Keratinocyte (primary cell): ENCODE data around the gene MGMT. TPM values are rescaled to one million over a fixed set of nuclear protein-coding genes. Genes with fewer than 3 reads are reported as not detected.

Source experiments
- DNase-seq: peaks from one replicate; pipeline ENCODE4 v3.0.0-alpha.2; 2011; ENCODE audit warnings: low read depth, missing footprints, low spot score
- FAIRE-seq: peaks from 2 replicates; lab custom pipeline; 2011; peaks lifted over from hg19 to GRCh38; lab: Jason Lieb, UNC
- H2AFZ ChIP-seq: 2 replicates; pipeline ENCODE4 v1.6.0; 2012; ENCODE audit warnings: low read length, control low read depth, inconsistent platforms; ENCODE audit not compliant: control insufficient read depth
- H3K27ac ChIP-seq: 2 replicates; pipeline ENCODE4 v1.5.1; 2011; ENCODE audit warnings: low read length; ENCODE audit not compliant: control insufficient read depth, insufficient read depth
- H3K27me3 ChIP-seq: 3 replicates; pipeline ENCODE4 v1.6.0; 2011; ENCODE audit warnings: low read length; ENCODE audit not compliant: control insufficient read depth, insufficient read depth; ENCODE audit errors: extremely low read depth
- H3K36me3 ChIP-seq, 2 experiments: 2 replicates in 1 of 2; 3 replicates in 1 of 2; pipeline ENCODE4 v1.5.1; 2011; ENCODE audit warnings: low read length in 2 of 2, mild to moderate bottlenecking in 1 of 2; ENCODE audit not compliant: control insufficient read depth in 2 of 2, insufficient read depth in 2 of 2; ENCODE audit errors: extremely low read depth in 1 of 2
- H3K4me1 ChIP-seq: 3 replicates; pipeline ENCODE4 v1.5.1; 2011; ENCODE audit warnings: low read length; ENCODE audit not compliant: control insufficient read depth, insufficient read depth; ENCODE audit errors: extremely low read depth
- H3K4me2 ChIP-seq: 3 replicates; pipeline ENCODE4 v1.6.0; 2011; ENCODE audit warnings: low read depth, low read length; ENCODE audit not compliant: control insufficient read depth, insufficient read depth; ENCODE audit errors: extremely low read depth
- H3K4me3 ChIP-seq, 3 experiments: fragments of 200-600 bp in 1 of 3; sonication (generic) in 1 of 3; 2 replicates in 2 of 3; 3 replicates in 1 of 3; pipeline ENCODE4 v1.5.1; 2011 to 2016; ENCODE audit warnings: low read length in 3 of 3, mild to moderate bottlenecking in 3 of 3, control low read depth in 2 of 3, inconsistent platforms in 1 of 3, low read depth in 1 of 3, mixed read lengths in 1 of 3, mixed run types in 1 of 3, moderate library complexity in 1 of 3; ENCODE audit not compliant: control insufficient read depth in 2 of 3, insufficient read depth in 2 of 3; ENCODE audit errors: extremely low read depth in 1 of 3
- H3K79me2 ChIP-seq: 2 replicates; pipeline ENCODE4 v1.6.0; 2012; ENCODE audit warnings: low read length; ENCODE audit not compliant: control insufficient read depth, insufficient read depth
- H3K9ac ChIP-seq: 3 replicates; pipeline ENCODE4 v1.6.0; 2011; ENCODE audit warnings: low read length; ENCODE audit not compliant: control insufficient read depth, insufficient read depth; ENCODE audit errors: extremely low read depth
- H3K9me1 ChIP-seq: 3 replicates; pipeline ENCODE4 v1.6.0; 2011; ENCODE audit warnings: low read length; ENCODE audit not compliant: control insufficient read depth, insufficient read depth; ENCODE audit errors: extremely low read depth
- H3K9me3 ChIP-seq: 2 replicates; pipeline ENCODE4 v1.5.1; 2012; ENCODE audit warnings: low read depth, low read length; ENCODE audit not compliant: control insufficient read depth
- H4K20me1 ChIP-seq: 3 replicates; pipeline ENCODE4 v1.6.0; 2011; ENCODE audit warnings: low read length; ENCODE audit not compliant: control insufficient read depth, insufficient read depth; ENCODE audit errors: extremely low read depth
- EZH2 ChIP-seq: IDR thresholded peaks from one replicate; pipeline ENCODE4 v1.6.1; 2012; ENCODE audit warnings: inconsistent platforms, mild to moderate bottlenecking, low read length, moderate library complexity
- dilution Hi-C: fragments of 300-500 bp; cut with MboI; formaldehyde crosslinking; loops from one replicate; pipeline ENCODE4 v1.7.0; 2020; ENCODE audit warnings: low sequenced_read_pairs; ENCODE audit not compliant: extremely low pct_ligation_motif_present
- polyA plus RNA-seq, 5 experiments: library from polyadenylated mRNA; depleted of rRNA in 3 of 5; stranded (reverse) in 3 of 5; stranded (forward) in 1 of 5; unstranded in 1 of 5; fragments of >200 nt; gene quantifications; 1 replicate in 1 of 5; 2 replicates in 3 of 5; 3 replicates in 1 of 5; pipeline versions ENCODE4 v1.2.1 to v1.2.3, GENCODE V29; 2011 to 2012; ENCODE audit warnings: missing spikeins in 2 of 5, low read depth in 1 of 5, low replicate concordance in 1 of 5
- TF ChIP-seq, protein P1 (sequence below), 3 experiments: IDR thresholded peaks in 1 of 3; conservative IDR thresholded peaks in 1 of 3; optimal IDR thresholded peaks in 1 of 3; 2 replicates in 2 of 3; 3 replicates in 1 of 3; pipeline versions ENCODE3 to v1.5.1; 2011; ENCODE audit warnings: low read length in 3 of 3, mild to moderate bottlenecking in 3 of 3, moderate library complexity in 2 of 3, control low read depth in 1 of 3, inconsistent platforms in 1 of 3; ENCODE audit not compliant: insufficient read depth in 2 of 3; ENCODE audit errors: extremely low read depth in 1 of 3

MGMT gene
- polyA plus RNA-seq, 1 donor (not counting 4 experiments of a cell fraction or from before 2014, with no cell fraction given): 15.2 TPM

GRCh38 chr10:129531969-129532660 is 65.1 kb downstream of the MGMT start:
- no peaks in the 10 kb centered on the region for H3K9me1 ChIP-seq
- no peak overlapping the region for H3K9ac ChIP-seq
- no peak overlapping the region for H3K4me3 ChIP-seq
- H3K79me2 ChIP-seq: peaks cover 2% of the 10 kb centered on the region
- dilution Hi-C loops: no loop called here
- no peak overlapping the region for H2AFZ ChIP-seq
- no peaks in the 10 kb centered on the region for H3K27me3 ChIP-seq
- DNase-seq: no peak
- TF ChIP-seq EZH2: no peak
- TF ChIP-seq, protein P1, sequence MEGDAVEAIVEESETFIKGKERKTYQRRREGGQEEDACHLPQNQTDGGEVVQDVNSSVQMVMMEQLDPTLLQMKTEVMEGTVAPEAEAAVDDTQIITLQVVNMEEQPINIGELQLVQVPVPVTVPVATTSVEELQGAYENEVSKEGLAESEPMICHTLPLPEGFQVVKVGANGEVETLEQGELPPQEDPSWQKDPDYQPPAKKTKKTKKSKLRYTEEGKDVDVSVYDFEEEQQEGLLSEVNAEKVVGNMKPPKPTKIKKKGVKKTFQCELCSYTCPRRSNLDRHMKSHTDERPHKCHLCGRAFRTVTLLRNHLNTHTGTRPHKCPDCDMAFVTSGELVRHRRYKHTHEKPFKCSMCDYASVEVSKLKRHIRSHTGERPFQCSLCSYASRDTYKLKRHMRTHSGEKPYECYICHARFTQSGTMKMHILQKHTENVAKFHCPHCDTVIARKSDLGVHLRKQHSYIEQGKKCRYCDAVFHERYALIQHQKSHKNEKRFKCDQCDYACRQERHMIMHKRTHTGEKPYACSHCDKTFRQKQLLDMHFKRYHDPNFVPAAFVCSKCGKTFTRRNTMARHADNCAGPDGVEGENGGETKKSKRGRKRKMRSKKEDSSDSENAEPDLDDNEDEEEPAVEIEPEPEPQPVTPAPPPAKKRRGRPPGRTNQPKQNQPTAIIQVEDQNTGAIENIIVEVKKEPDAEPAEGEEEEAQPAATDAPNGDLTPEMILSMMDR (optimal IDR thresholded peaks at IDR 0.05 in 1 of 3, IDR thresholded peaks at IDR 0.05 in 1 of 3, conservative IDR thresholded peaks at IDR 0.05 in 1 of 3; ENCODE audit: extremely low read depth in 1 of 3, insufficient read depth in 2 of 3, low read length in 3 of 3): no peak
- no peaks in the 10 kb centered on the region for H4K20me1 ChIP-seq
- H3K36me3 ChIP-seq: no peaks in the 10 kb centered on the region
- peaks cover 2% of the 10 kb centered on the region for H3K9me3 ChIP-seq
- peaks cover 14% of the 10 kb centered on the region for H3K4me1 ChIP-seq
- peak overlapping the region; percentile 8 for H3K27ac ChIP-seq
- peak; percentile 91 for FAIRE-seq
- H3K4me2 ChIP-seq: peak overlapping the region; percentile 74

GRCh38 chr10:129532838-129533237 is 65.8 kb downstream of the MGMT start:
- DNase-seq (no peak), FAIRE-seq (no peak)
- H3K27ac ChIP-seq: no peak overlapping the region
- H3K27me3 ChIP-seq: no peaks in the 10 kb centered on the region
- dilution Hi-C loops: no loop called here
- H3K36me3 ChIP-seq: no peaks in the 10 kb centered on the region
- H3K9me3 ChIP-seq: peaks cover 2% of the 10 kb centered on the region
- H2AFZ ChIP-seq: no peak overlapping the region
- H3K79me2 ChIP-seq: peaks cover 2% of the 10 kb centered on the region
- H3K4me3 ChIP-seq: no peak overlapping the region
- no peak overlapping the region for H3K4me2 ChIP-seq
- peaks cover 14% of the 10 kb centered on the region for H3K4me1 ChIP-seq
- H3K9me1 ChIP-seq: no peaks in the 10 kb centered on the region
- no peaks in the 10 kb centered on the region for H4K20me1 ChIP-seq
- no peak for TF ChIP-seq EZH2
- TF ChIP-seq, protein P1 (optimal IDR thresholded peaks at IDR 0.05 in 1 of 3, IDR thresholded peaks at IDR 0.05 in 1 of 3, conservative IDR thresholded peaks at IDR 0.05 in 1 of 3; ENCODE audit: extremely low read depth in 1 of 3, insufficient read depth in 2 of 3, low read length in 3 of 3): no peak
- no peak overlapping the region for H3K9ac ChIP-seq
